WTC11 (cell line): ENCODE results near the gene DMD. TPM values are rescaled to one million over a fixed set of nuclear protein-coding genes. Genes with fewer than 3 reads are reported as not detected.

Experiments used
- ATAC-seq: fragments of 200-7000 bp; cut with Tn5 transposase; 2 replicates; pipeline ENCODE4 v1.10.0; 2021; ENCODE audit warnings: mild to moderate bottlenecking, moderate library complexity
- CTCF ChIA-PET: fragments of 300-600 bp; sonication (Branson Sonifier 250); formaldehyde crosslinking; loops from one replicate; lab custom pipeline; 2021; ENCODE audit warnings: antibody characterized with exemption; lab: Charles Lee
- POLR2A ChIA-PET: fragments of 350-600 bp; sonication (Branson Sonifier 250); formaldehyde crosslinking; loops from one replicate; lab custom pipeline; 2021; ENCODE audit warnings: antibody characterized with exemption; lab: Charles Lee
- DNase-seq: peaks from one replicate; pipeline ENCODE4 v3.0.0; 2021; ENCODE audit warnings: low spot score
- H3K27ac Mint-ChIP-seq: 2 replicates; pipeline ENCODE4 v1.8.0; 2021; ENCODE audit warnings: mixed read lengths
- H3K27me3 Mint-ChIP-seq: 2 replicates; pipeline ENCODE4 v1.8.0; 2021; ENCODE audit warnings: low read depth, mild to moderate bottlenecking, moderate library complexity, mixed read lengths
- H3K36me3 Mint-ChIP-seq: 2 replicates; pipeline ENCODE4 v1.8.0; 2021; ENCODE audit warnings: mixed read lengths
- H3K4me1 Mint-ChIP-seq: 2 replicates; pipeline ENCODE4 v1.8.0; 2022; ENCODE audit warnings: mixed read lengths
- H3K4me3 Mint-ChIP-seq: 2 replicates; pipeline ENCODE4 v1.8.0; 2021; ENCODE audit warnings: mild to moderate bottlenecking, moderate library complexity, mixed read lengths
- H3K9me3 Mint-ChIP-seq: 2 replicates; pipeline ENCODE4 v1.8.0; 2021; ENCODE audit warnings: mixed read lengths
- ATF2 ChIP-seq: sonication (generic); formaldehyde crosslinking; IDR thresholded peaks from 2 replicates; pipeline ENCODE4 v1.8.1; 2022; ENCODE audit warnings: low read depth, missing genetic modification reagents, borderline replicate concordance
- E2F1 ChIP-seq: sonication (generic); formaldehyde crosslinking; IDR thresholded peaks from 2 replicates; pipeline ENCODE4 v1.8.0; 2022; ENCODE audit warnings: mild to moderate bottlenecking, missing genetic modification reagents
- ELF4 ChIP-seq: sonication (generic); formaldehyde crosslinking; IDR thresholded peaks from 2 replicates; pipeline ENCODE4 v1.8.1; 2022; ENCODE audit warnings: low read depth, mild to moderate bottlenecking, moderate library complexity, missing genetic modification reagents
- FOXJ3 ChIP-seq: sonication (generic); formaldehyde crosslinking; IDR thresholded peaks from 2 replicates; pipeline ENCODE4 v1.9.0; 2021; ENCODE audit warnings: missing genetic modification reagents, mild to moderate bottlenecking, borderline replicate concordance
- FOXK1 ChIP-seq: sonication (generic); formaldehyde crosslinking; IDR thresholded peaks from 2 replicates; pipeline ENCODE4 v1.8.0; 2022; ENCODE audit warnings: mild to moderate bottlenecking, moderate library complexity, missing genetic modification reagents
- FOXP1 ChIP-seq: sonication (generic); formaldehyde crosslinking; IDR thresholded peaks from 2 replicates; pipeline ENCODE4 v1.8.0; 2022; ENCODE audit warnings: missing genetic modification reagents, mild to moderate bottlenecking, moderate library complexity, borderline replicate concordance
- GABPB1 ChIP-seq: sonication (generic); formaldehyde crosslinking; IDR thresholded peaks from 2 replicates; pipeline ENCODE4 v1.8.1; 2023; ENCODE audit warnings: mild to moderate bottlenecking, missing genetic modification reagents
- JAZF1 ChIP-seq: fragments of 250-450 bp; sonication (Bioruptor Pico); IDR thresholded peaks from 2 replicates; pipeline ENCODE4 v1.9.0; 2021; ENCODE audit warnings: moderate library complexity, mild to moderate bottlenecking, inconsistent platforms
- MAX ChIP-seq: sonication (generic); formaldehyde crosslinking; IDR thresholded peaks from 2 replicates; pipeline ENCODE4 v1.8.0; 2022; ENCODE audit warnings: mild to moderate bottlenecking, missing genetic modification reagents
- NR2C2 ChIP-seq: sonication (generic); formaldehyde crosslinking; IDR thresholded peaks from 2 replicates; pipeline ENCODE4 v1.8.0; 2022; ENCODE audit warnings: mild to moderate bottlenecking, missing genetic modification reagents
- SMAD3 ChIP-seq: sonication (generic); formaldehyde crosslinking; IDR thresholded peaks from 2 replicates; pipeline ENCODE4 v1.8.0; 2022; ENCODE audit warnings: missing genetic modification reagents, mild to moderate bottlenecking, borderline replicate concordance
- SP1 ChIP-seq: sonication (generic); formaldehyde crosslinking; conservative IDR thresholded peaks from 2 replicates; pipeline ENCODE4 v1.8.1; 2022; ENCODE audit warnings: missing genetic modification reagents
- TCF7 ChIP-seq: sonication (generic); formaldehyde crosslinking; IDR thresholded peaks from 2 replicates; pipeline ENCODE4 v1.8.0; 2022; ENCODE audit warnings: mild to moderate bottlenecking, low read depth, missing genetic modification reagents, moderate library complexity
- ZNF219 ChIP-seq: sonication (generic); formaldehyde crosslinking; IDR thresholded peaks from 2 replicates; pipeline ENCODE4 v1.8.0; 2023; ENCODE audit warnings: missing genetic modification reagents, mild to moderate bottlenecking, borderline replicate concordance
- ZNF263 ChIP-seq: sonication (generic); formaldehyde crosslinking; IDR thresholded peaks from 2 replicates; pipeline ENCODE4 v1.8.1; 2022; ENCODE audit warnings: low read depth, mild to moderate bottlenecking, moderate library complexity, missing genetic modification reagents
- ZNF423 ChIP-seq: fragments of 250-450 bp; sonication (Bioruptor Pico); IDR thresholded peaks from 2 replicates; pipeline ENCODE4 v2.1.2; 2022; ENCODE audit warnings: mild to moderate bottlenecking, moderate library complexity
- ZSCAN18 ChIP-seq: fragments of 250-450 bp; sonication (Bioruptor Pico); IDR thresholded peaks from 2 replicates; pipeline ENCODE4 v2.1.2; 2022; ENCODE audit warnings: mild to moderate bottlenecking, moderate library complexity
- total RNA-seq: library from RNA; stranded (reverse); gene quantifications from 3 replicates; pipeline ENCODE4 v1.2.3, GENCODE V29; 2021
- TF ChIP-seq, protein P1 (sequence below): sonication (generic); formaldehyde crosslinking; IDR thresholded peaks from 2 replicates; pipeline ENCODE4 v1.8.1; 2023; ENCODE audit warnings: mild to moderate bottlenecking, missing genetic modification reagents
- TF ChIP-seq, protein P2 (sequence below): fragments of 250-450 bp; sonication (Bioruptor Pico); conservative IDR thresholded peaks from 2 replicates; pipeline ENCODE4 v1.9.0; 2021; ENCODE audit warnings: mild to moderate bottlenecking
- TF ChIP-seq, protein P3 (sequence below): sonication (generic); formaldehyde crosslinking; IDR thresholded peaks from 2 replicates; pipeline ENCODE4 v1.8.0; 2023; ENCODE audit warnings: missing genetic modification reagents
- TF ChIP-seq, protein P4 (sequence below): fragments of 250-450 bp; sonication (Bioruptor Pico); IDR thresholded peaks from 2 replicates; pipeline ENCODE4 v1.9.0; 2021; ENCODE audit warnings: mild to moderate bottlenecking

The DMD gene
- total RNA-seq, 1 experiment from 2014 or later, result 9.1 TPM

DNA sequence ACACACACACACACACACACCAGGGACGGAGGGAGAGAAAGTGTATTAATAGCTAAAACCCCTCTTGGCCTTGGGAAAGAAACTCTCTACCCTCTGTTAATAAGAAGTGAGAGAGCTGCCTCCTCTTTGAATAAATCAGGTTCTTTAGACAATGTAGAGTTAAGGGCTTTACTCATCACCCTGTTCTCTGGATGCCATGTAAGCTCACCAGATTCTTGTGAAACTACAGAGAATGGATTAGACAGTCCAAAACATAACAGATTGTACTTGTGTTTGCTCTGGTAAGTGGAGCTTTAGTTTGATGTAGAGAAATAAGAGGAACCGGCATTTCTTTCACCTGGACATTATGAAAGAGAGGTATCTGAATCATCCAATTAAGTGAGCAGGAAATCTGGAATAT is 263.2 kb downstream of the DMD start (continued):
- no peak for TF ChIP-seq ZNF263 (CRISPR knock-in tag)
- TF ChIP-seq, all 79 proteins: peak for 0

- Mint-ChIP-seq H3K4me1 (no peaks in the 10 kb centered on the region), H3K4me3 (no peak overlapping the region), H3K36me3 (no peaks in the 10 kb centered on the region), H3K27me3 (no peaks in the 10 kb centered on the region), H3K9me3 (peaks cover 7% of the 10 kb centered on the region; the same call in 1 of the 2 replicates)
- CTCF ChIA-PET, result no interaction called here
- DNase-seq, result no peak
- POLR2A ChIA-PET, result no interaction called here
- TF ChIP-seq FOXP1 (CRISPR knock-in tag), result no peak
- no peak for TF ChIP-seq ZNF219 (CRISPR knock-in tag)
- TF ChIP-seq JAZF1 (CRISPR knock-in tag), result no peak
- TF ChIP-seq, protein P1, sequence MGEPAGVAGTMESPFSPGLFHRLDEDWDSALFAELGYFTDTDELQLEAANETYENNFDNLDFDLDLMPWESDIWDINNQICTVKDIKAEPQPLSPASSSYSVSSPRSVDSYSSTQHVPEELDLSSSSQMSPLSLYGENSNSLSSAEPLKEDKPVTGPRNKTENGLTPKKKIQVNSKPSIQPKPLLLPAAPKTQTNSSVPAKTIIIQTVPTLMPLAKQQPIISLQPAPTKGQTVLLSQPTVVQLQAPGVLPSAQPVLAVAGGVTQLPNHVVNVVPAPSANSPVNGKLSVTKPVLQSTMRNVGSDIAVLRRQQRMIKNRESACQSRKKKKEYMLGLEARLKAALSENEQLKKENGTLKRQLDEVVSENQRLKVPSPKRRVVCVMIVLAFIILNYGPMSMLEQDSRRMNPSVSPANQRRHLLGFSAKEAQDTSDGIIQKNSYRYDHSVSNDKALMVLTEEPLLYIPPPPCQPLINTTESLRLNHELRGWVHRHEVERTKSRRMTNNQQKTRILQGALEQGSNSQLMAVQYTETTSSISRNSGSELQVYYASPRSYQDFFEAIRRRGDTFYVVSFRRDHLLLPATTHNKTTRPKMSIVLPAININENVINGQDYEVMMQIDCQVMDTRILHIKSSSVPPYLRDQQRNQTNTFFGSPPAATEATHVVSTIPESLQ, result no peak
- TF ChIP-seq NR2C2, result no peak
- no peak for TF ChIP-seq ZNF423 (CRISPR knock-in tag)
- no peak for TF ChIP-seq MAX
- no peak for TF ChIP-seq ELF4 (CRISPR knock-in tag)
- TF ChIP-seq ATF2 (CRISPR knock-in tag), result no peak
- no peak for TF ChIP-seq SP1
- no peak for TF ChIP-seq ZSCAN18
- TF ChIP-seq, all 79 proteins: peak for 0
- no peak for ATAC-seq
- H3K27ac Mint-ChIP-seq, result no peak overlapping the region
Measured at GRCh38 chrX:32937043-32937442, 274.3 kb downstream of the DMD start.

- H3K27me3 Mint-ChIP-seq, result no peaks in the 10 kb centered on the region
- DNase-seq (no peak), ATAC-seq (no peak)
- ChIA-PET POLR2A (no interaction called here), CTCF (no interaction called here)
- TF ChIP-seq GABPB1 (no peak), FOXK1 (CRISPR knock-in tag) (no peak)
- no peak overlapping the region for H3K4me3 Mint-ChIP-seq
- no peak overlapping the region for H3K27ac Mint-ChIP-seq
- H3K4me1 Mint-ChIP-seq, result no peaks in the 10 kb centered on the region
- no peaks in the 10 kb centered on the region; the same call in 1 of the 2 replicates for H3K9me3 Mint-ChIP-seq
- H3K36me3 Mint-ChIP-seq, result no peaks in the 10 kb centered on the region
Measured at GRCh38 chrX:32933548-32933947, 277.8 kb downstream of the DMD start.

DNA sequence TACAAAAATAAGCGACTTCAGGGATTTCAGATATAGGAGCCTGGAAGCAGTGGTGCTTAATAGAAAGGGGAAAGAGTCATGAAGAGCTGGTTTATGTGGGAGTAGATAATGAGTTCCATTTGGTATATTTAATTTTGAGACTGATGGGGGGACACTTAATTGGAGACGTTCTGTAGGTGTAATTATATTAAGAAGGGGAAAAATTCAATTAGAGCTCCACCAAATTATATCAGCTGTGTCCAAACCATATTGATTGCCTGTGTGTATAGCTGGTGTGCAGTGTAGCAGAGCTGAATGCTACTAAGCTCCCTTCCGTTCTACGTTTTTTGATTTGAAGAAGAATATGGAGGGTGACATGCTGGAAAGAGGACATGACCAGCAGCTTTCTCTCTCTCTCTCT is 282.3 kb downstream of the DMD start:
- H3K9me3 Mint-ChIP-seq, result peaks cover 5% of the 10 kb centered on the region
- no peak overlapping the region for H3K4me3 Mint-ChIP-seq
- POLR2A ChIA-PET, result interaction anchor here (0.6 kb wide), 1 partner anchor 94 kb away, joined by 3 read pairs; no protein-coding TSS in a partner anchor
- H3K4me1 Mint-ChIP-seq, result no peaks in the 10 kb centered on the region
- no peaks in the 10 kb centered on the region for H3K27me3 Mint-ChIP-seq
- H3K27ac Mint-ChIP-seq, result no peak overlapping the region
- TF ChIP-seq E2F1 (CRISPR knock-in tag) (no peak), FOXK1 (CRISPR knock-in tag) (no peak), SMAD3 (no peak), FOXJ3 (CRISPR knock-in tag) (no peak), ELF4 (CRISPR knock-in tag) (no peak), TCF7 (no peak)
- TF ChIP-seq, protein P2, sequence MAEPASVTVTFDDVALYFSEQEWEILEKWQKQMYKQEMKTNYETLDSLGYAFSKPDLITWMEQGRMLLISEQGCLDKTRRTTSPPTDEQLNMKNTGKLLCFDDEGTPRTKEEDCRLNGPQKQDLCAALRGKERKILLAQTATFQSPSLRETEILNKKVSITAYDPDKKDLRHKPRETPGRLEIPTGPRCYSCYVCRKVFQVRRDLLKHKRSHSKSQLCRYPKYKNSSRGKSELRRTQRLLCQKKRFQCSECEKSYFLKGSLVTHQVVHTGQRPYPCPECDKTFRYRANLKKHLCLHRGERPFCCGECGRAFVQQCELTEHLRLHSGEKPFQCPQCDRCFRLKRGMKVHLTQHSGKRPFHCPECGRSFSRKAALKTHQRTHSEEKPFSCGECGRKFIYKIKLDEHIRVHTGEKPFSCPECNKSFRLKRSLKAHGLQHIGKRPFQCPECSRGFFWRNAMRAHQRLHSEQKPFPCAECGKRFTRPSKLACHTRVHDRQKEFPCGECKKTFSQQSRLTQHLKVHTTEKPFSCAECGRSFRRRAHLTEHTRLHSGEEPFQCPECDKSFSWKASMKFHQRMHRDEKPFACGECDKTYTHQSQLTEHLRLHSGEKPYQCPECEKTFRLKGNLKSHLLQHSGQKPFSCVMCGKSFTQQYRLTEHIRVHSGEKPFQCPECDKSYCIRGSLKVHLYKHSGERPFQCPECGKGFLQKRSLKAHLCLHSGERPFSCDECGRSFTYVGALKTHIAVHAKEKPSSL (CRISPR knock-in tag), result no peak
- TF ChIP-seq, protein P3, sequence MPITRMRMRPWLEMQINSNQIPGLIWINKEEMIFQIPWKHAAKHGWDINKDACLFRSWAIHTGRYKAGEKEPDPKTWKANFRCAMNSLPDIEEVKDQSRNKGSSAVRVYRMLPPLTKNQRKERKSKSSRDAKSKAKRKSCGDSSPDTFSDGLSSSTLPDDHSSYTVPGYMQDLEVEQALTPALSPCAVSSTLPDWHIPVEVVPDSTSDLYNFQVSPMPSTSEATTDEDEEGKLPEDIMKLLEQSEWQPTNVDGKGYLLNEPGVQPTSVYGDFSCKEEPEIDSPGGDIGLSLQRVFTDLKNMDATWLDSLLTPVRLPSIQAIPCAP (CRISPR knock-in tag), result no peak
- TF ChIP-seq, protein P4, sequence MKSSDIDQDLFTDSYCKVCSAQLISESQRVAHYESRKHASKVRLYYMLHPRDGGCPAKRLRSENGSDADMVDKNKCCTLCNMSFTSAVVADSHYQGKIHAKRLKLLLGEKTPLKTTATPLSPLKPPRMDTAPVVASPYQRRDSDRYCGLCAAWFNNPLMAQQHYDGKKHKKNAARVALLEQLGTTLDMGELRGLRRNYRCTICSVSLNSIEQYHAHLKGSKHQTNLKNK, result no peak
- TF ChIP-seq, all 79 proteins: peak for 0
- ATAC-seq (no peak), DNase-seq (no peak)
- no peaks in the 10 kb centered on the region; the same call in 1 of the 2 replicates for H3K36me3 Mint-ChIP-seq
- CTCF ChIA-PET, result no interaction called here
